HFF-Myc (cell line): ENCODE results near the gene GK.

ENCODE experiments used
- DNase-seq: peaks from one replicate; pipeline ENCODE4 v3.0.0-alpha.2; 2011; ENCODE audit warnings: low read depth; ENCODE audit errors: extremely low read depth
- H3K4me3 ChIP-seq: replicated peaks from 2 replicates; pipeline ENCODE4 v1.5.1; 2011; ENCODE audit warnings: low read depth, mild to moderate bottlenecking, control low read depth, low read length
- TF ChIP-seq, protein P1 (sequence below): IDR thresholded peaks from 2 replicates; pipeline ENCODE4 v1.5.1; 2012; ENCODE audit warnings: mild to moderate bottlenecking, low read depth, low read length, control low read depth; ENCODE audit errors: missing control alignments

GK gene

DNA sequence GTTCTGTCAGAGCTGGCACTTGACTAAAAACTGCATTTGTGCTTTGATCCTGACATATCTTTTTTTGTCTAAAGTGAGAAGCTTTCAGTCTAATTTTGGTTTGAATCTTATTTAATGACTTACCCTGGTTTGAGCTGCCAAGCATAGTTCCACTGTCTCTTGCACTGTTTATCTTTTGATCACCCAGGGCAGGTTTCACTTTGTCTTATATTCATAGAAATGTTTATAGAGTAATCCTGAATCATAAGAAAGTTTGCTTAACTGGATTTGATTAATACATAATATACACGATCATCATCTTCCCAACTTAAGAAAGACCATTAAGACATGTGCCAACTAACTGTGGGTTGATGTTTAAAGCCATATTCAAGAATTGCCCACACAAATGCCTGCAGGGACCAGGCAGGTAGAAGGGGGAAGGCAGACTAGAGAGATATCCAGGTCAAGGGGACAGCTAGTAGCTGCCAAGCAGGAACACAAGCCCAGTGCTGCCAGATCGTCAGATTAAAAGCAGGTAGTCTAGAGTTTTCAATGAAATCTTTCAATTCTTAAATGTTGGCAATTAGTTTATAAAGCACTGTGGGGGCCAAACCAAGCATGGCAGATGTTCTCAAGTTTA is 1.9 kb downstream of the GK start:
- H3K4me3 ChIP-seq: no peak overlapping the region
- DNase-seq: no peak
- TF ChIP-seq, protein P1, sequence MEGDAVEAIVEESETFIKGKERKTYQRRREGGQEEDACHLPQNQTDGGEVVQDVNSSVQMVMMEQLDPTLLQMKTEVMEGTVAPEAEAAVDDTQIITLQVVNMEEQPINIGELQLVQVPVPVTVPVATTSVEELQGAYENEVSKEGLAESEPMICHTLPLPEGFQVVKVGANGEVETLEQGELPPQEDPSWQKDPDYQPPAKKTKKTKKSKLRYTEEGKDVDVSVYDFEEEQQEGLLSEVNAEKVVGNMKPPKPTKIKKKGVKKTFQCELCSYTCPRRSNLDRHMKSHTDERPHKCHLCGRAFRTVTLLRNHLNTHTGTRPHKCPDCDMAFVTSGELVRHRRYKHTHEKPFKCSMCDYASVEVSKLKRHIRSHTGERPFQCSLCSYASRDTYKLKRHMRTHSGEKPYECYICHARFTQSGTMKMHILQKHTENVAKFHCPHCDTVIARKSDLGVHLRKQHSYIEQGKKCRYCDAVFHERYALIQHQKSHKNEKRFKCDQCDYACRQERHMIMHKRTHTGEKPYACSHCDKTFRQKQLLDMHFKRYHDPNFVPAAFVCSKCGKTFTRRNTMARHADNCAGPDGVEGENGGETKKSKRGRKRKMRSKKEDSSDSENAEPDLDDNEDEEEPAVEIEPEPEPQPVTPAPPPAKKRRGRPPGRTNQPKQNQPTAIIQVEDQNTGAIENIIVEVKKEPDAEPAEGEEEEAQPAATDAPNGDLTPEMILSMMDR: no peak

GRCh38 chrX:30655991-30656390 is 2.8 kb downstream of the GK start:
- DNase-seq: no peak
- TF ChIP-seq, protein P1: no peak
- H3K4me3 ChIP-seq: no peak overlapping the region

DNA sequence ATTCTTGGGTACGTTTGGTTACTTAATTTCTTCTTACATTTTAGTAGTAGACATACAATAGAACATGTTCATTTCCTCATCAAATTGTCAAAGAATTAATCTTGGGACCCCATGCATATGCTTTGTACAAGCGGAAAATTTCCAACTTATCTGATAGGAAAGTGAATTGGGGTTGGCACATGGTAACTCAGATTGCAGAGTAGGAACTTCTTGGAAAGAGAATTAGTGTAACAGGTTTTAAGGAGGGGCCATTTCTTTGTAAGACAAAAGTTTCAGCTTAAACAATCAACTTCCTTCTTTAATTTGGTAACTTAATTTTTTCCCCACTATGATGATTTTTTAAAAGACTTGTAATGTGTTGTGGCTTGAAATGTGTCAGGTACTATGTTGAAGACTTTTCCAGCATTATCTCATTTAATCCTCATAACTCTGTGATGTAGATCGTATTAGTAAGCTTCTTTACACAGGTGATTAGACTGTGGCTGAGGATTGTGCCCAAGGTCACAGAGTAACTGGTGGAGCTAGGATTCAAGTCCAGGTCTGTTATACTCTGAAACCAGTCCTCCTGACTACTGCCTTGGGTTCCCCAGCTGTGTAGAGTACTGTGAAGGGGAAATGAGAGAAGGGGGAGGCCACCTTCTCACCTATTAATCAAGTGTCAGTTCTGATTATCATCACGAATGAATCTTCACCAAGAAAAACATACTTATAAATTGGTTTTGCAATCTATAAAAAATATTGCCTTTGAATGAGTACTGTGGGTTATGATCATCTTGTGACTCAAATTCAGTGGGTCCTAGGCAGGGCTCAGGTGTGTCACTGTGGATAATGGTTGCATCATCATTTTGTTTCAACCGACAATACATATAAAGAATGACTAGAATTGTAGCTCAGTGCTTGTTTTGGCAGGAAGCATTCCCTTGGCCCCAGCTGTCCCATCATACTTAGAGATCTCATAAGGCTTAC is 4.3 kb downstream of the GK start:
- TF ChIP-seq, protein P1: no peak
- DNase-seq: no peak
- no peak overlapping the region for H3K4me3 ChIP-seq

- no peak overlapping the region for H3K4me3 ChIP-seq
- TF ChIP-seq, protein P1: no peak
- no peak for DNase-seq
Observed at GRCh38 chrX:30659421-30659820, 6.2 kb downstream of the GK start.

- H3K4me3 ChIP-seq: no peak overlapping the region
- TF ChIP-seq, protein P1: no peak
- no peak for DNase-seq
Observed at GRCh38 chrX:30661228-30661627, 8.0 kb downstream of the GK start.

DNA sequence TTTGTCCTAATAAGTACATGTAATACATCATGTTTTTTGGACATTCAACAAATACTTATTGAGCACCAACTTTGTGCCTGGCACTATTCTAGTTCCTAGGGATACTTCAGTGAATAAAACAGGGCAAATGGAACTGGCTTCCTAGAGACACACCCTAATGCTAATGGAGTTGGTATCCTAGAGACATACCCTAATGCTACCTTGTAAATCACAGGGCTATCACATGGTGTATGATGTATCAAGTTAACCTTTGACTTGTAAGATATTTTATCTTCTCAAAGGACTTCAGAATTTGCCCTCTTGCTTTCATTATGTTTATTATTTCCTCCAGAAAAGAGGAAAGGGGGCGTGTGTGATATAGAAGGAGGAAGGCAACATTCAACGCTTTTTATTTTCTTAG is 10.1 kb downstream of the GK start:
- TF ChIP-seq, protein P1: no peak
- H3K4me3 ChIP-seq: no peak overlapping the region
- DNase-seq: no peak
